Measurements from ENCODE around the gene FCRL5.
"Not testable (repeated sequence)": the region's sequence is repeated elsewhere in the genome, so short reads cannot be mapped to it uniquely, and the experiment has no call there.

FCRL5 gene

GRCh38 chr1:157548081-157548480 is 4.2 kb downstream of the FCRL5 start:
- H3K4me3 Mint-ChIP-seq; DNase-seq (ENCODE audit: low spot score in 2 of 2); H3K4me1 Mint-ChIP-seq; H3K9me3 Mint-ChIP-seq; H3K27ac Mint-ChIP-seq; H3K36me3 Mint-ChIP-seq; ATAC-seq: not testable (repeated sequence)

- H3K9me3 Mint-ChIP-seq: no peaks in the 10 kb centered on the region
- ATAC-seq (no peak), DNase-seq (ENCODE audit: low spot score in 2 of 2) (no peak)
- no peak overlapping the region for H3K4me3 Mint-ChIP-seq
- H3K27ac Mint-ChIP-seq: no peak overlapping the region
- H3K36me3 Mint-ChIP-seq: no peaks in the 10 kb centered on the region
- H3K4me1 Mint-ChIP-seq: no peaks in the 10 kb centered on the region
Measured at GRCh38 chr1:157542676-157543075, 9.6 kb downstream of the FCRL5 start.

- no peak overlapping the region for H3K4me3 Mint-ChIP-seq
- ATAC-seq: no peak
- no peak for DNase-seq (ENCODE audit: low spot score in 2 of 2)
- H3K36me3 Mint-ChIP-seq: no peaks in the 10 kb centered on the region
- no peak overlapping the region for H3K27ac Mint-ChIP-seq
- H3K9me3 Mint-ChIP-seq: no peaks in the 10 kb centered on the region
- H3K4me1 Mint-ChIP-seq: no peaks in the 10 kb centered on the region
Measured at GRCh38 chr1:157540852-157541251, 11.5 kb downstream of the FCRL5 start.

GRCh38 chr1:157540160-157540748 is 12.1 kb downstream of the FCRL5 start:
- no peaks in the 10 kb centered on the region for H3K4me1 Mint-ChIP-seq
- H3K9me3 Mint-ChIP-seq: no peaks in the 10 kb centered on the region
- no peak for DNase-seq (ENCODE audit: low spot score in 2 of 2)
- no peak for ATAC-seq
- H3K27ac Mint-ChIP-seq: no peak overlapping the region
- H3K4me3 Mint-ChIP-seq: no peak overlapping the region
- no peaks in the 10 kb centered on the region for H3K36me3 Mint-ChIP-seq

- H3K36me3 Mint-ChIP-seq: no peaks in the 10 kb centered on the region
- H3K4me1 Mint-ChIP-seq: no peaks in the 10 kb centered on the region
- ATAC-seq (no peak), DNase-seq (ENCODE audit: low spot score in 2 of 2) (no peak)
- no peak overlapping the region for H3K27ac Mint-ChIP-seq
- H3K4me3 Mint-ChIP-seq: no peak overlapping the region
- no peaks in the 10 kb centered on the region for H3K9me3 Mint-ChIP-seq
Measured at GRCh38 chr1:157539568-157539967, 12.7 kb downstream of the FCRL5 start.

GRCh38 chr1:157532569-157532968 is 19.7 kb downstream of the FCRL5 start:
- no peak for DNase-seq (ENCODE audit: low spot score in 2 of 2)
- no peaks in the 10 kb centered on the region for H3K36me3 Mint-ChIP-seq
- no peak overlapping the region for H3K27ac Mint-ChIP-seq
- no peak overlapping the region for H3K4me3 Mint-ChIP-seq
- ATAC-seq: no peak
- H3K4me1 Mint-ChIP-seq: no peaks in the 10 kb centered on the region
- H3K9me3 Mint-ChIP-seq: no peaks in the 10 kb centered on the region

GRCh38 chr1:157523774-157524493 is 28.4 kb downstream of the FCRL5 start:
- DNase-seq (ENCODE audit: low spot score in 2 of 2) (no peak), ATAC-seq (peak; percentile 31)
- Mint-ChIP-seq H3K27ac (no peak overlapping the region), H3K4me3 (no peak overlapping the region), H3K4me1 (no peaks in the 10 kb centered on the region), H3K9me3 (no peaks in the 10 kb centered on the region), H3K36me3 (no peaks in the 10 kb centered on the region)

- Mint-ChIP-seq H3K4me3 (no peak overlapping the region), H3K27ac (no peak overlapping the region), H3K4me1 (no peaks in the 10 kb centered on the region), H3K36me3 (no peaks in the 10 kb centered on the region), H3K9me3 (no peaks in the 10 kb centered on the region)
- no peak for ATAC-seq
- no peak for DNase-seq (ENCODE audit: low spot score in 2 of 2)
Measured at GRCh38 chr1:157521056-157521455, 31.3 kb downstream of the FCRL5 start.

GRCh38 chr1:157520386-157520935 is 31.9 kb downstream of the FCRL5 start:
- Mint-ChIP-seq H3K27ac (no peak overlapping the region), H3K4me1 (no peaks in the 10 kb centered on the region), H3K9me3 (no peaks in the 10 kb centered on the region), H3K36me3 (no peaks in the 10 kb centered on the region), H3K4me3 (no peak overlapping the region)
- no peak for ATAC-seq
- DNase-seq (ENCODE audit: low spot score in 2 of 2): no peak

- Mint-ChIP-seq H3K4me1 (no peaks in the 10 kb centered on the region), H3K36me3 (no peaks in the 10 kb centered on the region), H3K9me3 (no peaks in the 10 kb centered on the region), H3K27ac (no peak overlapping the region), H3K4me3 (no peak overlapping the region)
- DNase-seq (ENCODE audit: low spot score in 2 of 2) (no peak), ATAC-seq (no peak)
Measured at GRCh38 chr1:157519451-157519850, 32.9 kb downstream of the FCRL5 start.

GRCh38 chr1:157517016-157517415 is 35.3 kb downstream of the FCRL5 start:
- Mint-ChIP-seq H3K4me3 (no peak overlapping the region), H3K4me1 (no peaks in the 10 kb centered on the region), H3K36me3 (no peaks in the 10 kb centered on the region), H3K9me3 (no peaks in the 10 kb centered on the region), H3K27ac (no peak overlapping the region)
- no peak for DNase-seq (ENCODE audit: low spot score in 2 of 2)
- ATAC-seq: no peak

GRCh38 chr1:157515709-157516108 is 36.6 kb downstream of the FCRL5 start:
- Mint-ChIP-seq H3K36me3 (no peaks in the 10 kb centered on the region), H3K4me1 (no peaks in the 10 kb centered on the region), H3K9me3 (no peaks in the 10 kb centered on the region), H3K4me3 (no peak overlapping the region), H3K27ac (no peak overlapping the region)
- ATAC-seq (no peak), DNase-seq (ENCODE audit: low spot score in 2 of 2) (no peak)

GRCh38 chr1:157515141-157515540 is 37.2 kb downstream of the FCRL5 start:
- H3K4me3 Mint-ChIP-seq: no peak overlapping the region
- H3K36me3 Mint-ChIP-seq: no peaks in the 10 kb centered on the region
- no peak overlapping the region for H3K27ac Mint-ChIP-seq
- no peaks in the 10 kb centered on the region for H3K9me3 Mint-ChIP-seq
- DNase-seq (ENCODE audit: low spot score in 2 of 2): no peak
- H3K4me1 Mint-ChIP-seq: no peaks in the 10 kb centered on the region
- ATAC-seq: peak; percentile 12

- no peaks in the 10 kb centered on the region for H3K9me3 Mint-ChIP-seq
- ATAC-seq: no peak
- H3K4me1 Mint-ChIP-seq: no peaks in the 10 kb centered on the region
- no peaks in the 10 kb centered on the region for H3K36me3 Mint-ChIP-seq
- H3K4me3 Mint-ChIP-seq: no peak overlapping the region
- no peak for DNase-seq (ENCODE audit: low spot score in 2 of 2)
- H3K27ac Mint-ChIP-seq: no peak overlapping the region
Measured at GRCh38 chr1:157512036-157512969, 40.0 kb downstream of the FCRL5 start.

- ATAC-seq (no peak), DNase-seq (ENCODE audit: low spot score in 2 of 2) (no peak)
- H3K36me3 Mint-ChIP-seq: no peaks in the 10 kb centered on the region
- no peak overlapping the region for H3K27ac Mint-ChIP-seq
- H3K4me3 Mint-ChIP-seq: no peak overlapping the region
- H3K9me3 Mint-ChIP-seq: no peaks in the 10 kb centered on the region
- H3K4me1 Mint-ChIP-seq: no peaks in the 10 kb centered on the region
Measured at GRCh38 chr1:157509546-157510232, 42.6 kb downstream of the FCRL5 start.
